Limb (tissue), 2 donors: ENCODE measurements around the gene MDK.

Experiments
- DNase-seq, 2 donors: peaks; one replicate each; pipeline ENCODE4 v3.0.0-alpha.2; 2016; ENCODE audit errors: extremely low spot score in 2 of 2

The MDK gene

GRCh38 chr11:46347637-46348311, 33.7 kb upstream of the MDK start:
- no peak for DNase-seq

GRCh38 chr11:46348566-46349401, 32.7 kb upstream of the MDK start:
- DNase-seq: no peak

GRCh38 chr11:46350695-46351094, 30.8 kb upstream of the MDK start:
- DNase-seq: no peak

GRCh38 chr11:46351148-46351547, 30.3 kb upstream of the MDK start:
- no peak for DNase-seq

- no peak for DNase-seq
These were observed 29.9 kb upstream of the MDK start for GRCh38 chr11:46351606-46352005.

GRCh38 chr11:46352063-46352841, 29.2 kb upstream of the MDK start:
- DNase-seq: peak in 1 of 2 donors; percentile 68

GRCh38 chr11:46353698-46354097, 27.8 kb upstream of the MDK start:
- no peak for DNase-seq

- DNase-seq: no peak
These were observed 24.5 kb upstream of the MDK start for GRCh38 chr11:46356924-46357482.

GRCh38 chr11:46357483-46357936, 24.0 kb upstream of the MDK start:
- DNase-seq: no peak

GRCh38 chr11:46359953-46360352, 21.5 kb upstream of the MDK start:
- DNase-seq: no peak

- DNase-seq: no peak
These were observed 20.6 kb upstream of the MDK start for GRCh38 chr11:46360878-46361277.

- peak; percentile 63 to 71 for DNase-seq
These were observed 19.9 kb upstream of the MDK start for GRCh38 chr11:46361283-46362155.

GRCh38 chr11:46362156-46363030, 19.1 kb upstream of the MDK start:
- no peak for DNase-seq

- no peak for DNase-seq
These were observed 18.4 kb upstream of the MDK start for GRCh38 chr11:46363031-46363407.

- DNase-seq: no peak
These were observed 17.9 kb upstream of the MDK start for GRCh38 chr11:46363455-46364005.

- no peak for DNase-seq
These were observed 17.4 kb upstream of the MDK start for GRCh38 chr11:46364056-46364455.

GRCh38 chr11:46364791-46365190, 16.7 kb upstream of the MDK start:
- no peak for DNase-seq

- no peak for DNase-seq
These were observed 15.2 kb upstream of the MDK start for GRCh38 chr11:46366260-46366659.

GRCh38 chr11:46366661-46367161, 14.8 kb upstream of the MDK start:
- DNase-seq: no peak
